ENCODE results near the gene EIF6. TPM values are rescaled to one million over a fixed set of nuclear protein-coding genes. Genes with fewer than 3 reads are reported as not detected.

The EIF6 gene
- total and polyA plus RNA-seq, 2 experiments from 2014 or later = 149 to 215 TPM

DNA sequence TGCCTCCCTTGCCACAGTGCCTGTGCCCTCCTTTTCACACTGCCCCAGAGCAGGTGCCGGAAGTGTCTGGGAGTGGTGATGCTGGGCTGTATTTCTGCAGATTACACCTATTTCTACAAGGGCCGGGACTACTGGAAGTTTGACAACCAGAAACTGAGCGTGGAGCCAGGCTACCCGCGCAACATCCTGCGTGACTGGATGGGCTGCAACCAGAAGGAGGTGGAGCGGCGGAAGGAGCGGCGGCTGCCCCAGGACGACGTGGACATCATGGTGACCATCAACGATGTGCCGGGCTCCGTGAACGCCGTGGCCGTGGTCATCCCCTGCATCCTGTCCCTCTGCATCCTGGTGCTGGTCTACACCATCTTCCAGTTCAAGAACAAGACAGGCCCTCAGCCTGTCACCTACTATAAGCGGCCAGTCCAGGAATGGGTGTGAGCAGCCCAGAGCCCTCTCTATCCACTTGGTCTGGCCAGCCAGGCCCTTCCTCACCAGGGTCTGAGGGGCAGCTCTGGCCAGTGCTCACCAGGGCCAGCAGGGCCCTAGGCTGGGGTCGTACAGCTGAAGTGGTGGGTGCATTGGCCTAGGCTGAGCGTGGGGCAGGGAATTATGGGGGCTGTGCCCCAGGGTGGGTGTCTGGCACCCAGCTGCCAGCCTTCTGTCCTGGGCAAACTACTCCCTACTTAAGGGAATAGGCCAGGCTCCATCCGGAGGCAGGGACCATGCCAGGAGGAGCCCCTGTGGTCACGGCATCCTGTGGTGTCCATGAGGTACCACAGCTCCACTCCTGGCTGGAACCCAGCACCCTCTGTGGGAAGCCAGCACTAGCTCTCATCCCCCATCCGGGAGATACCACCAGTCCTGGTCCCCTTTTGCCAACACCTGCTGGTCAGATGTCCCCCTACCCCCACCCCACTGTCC is 10.1 kb downstream of the EIF6 start:
- 0 out of 2 replicates have a peak, but pooled peaks cover 7% of the 10 kb centered on the region for H3K79me2 ChIP-seq (replicated peaks; ENCODE audit: insufficient read depth)
- no peak overlapping the region for H2AFZ ChIP-seq
- H3K27ac Mint-ChIP-seq = no peak overlapping the region
- no peaks in the 10 kb centered on the region for H4K20me1 ChIP-seq (replicated peaks; ENCODE audit: insufficient read depth)
- no peaks in the 10 kb centered on the region for H3K9me2 ChIP-seq (ENCODE audit: insufficient read depth)
- no peaks in the 10 kb centered on the region; the same call in 2 of the 3 replicates for H3K9me3 Mint-ChIP-seq
- H3K4me1 Mint-ChIP-seq = peaks cover 24% of the 10 kb centered on the region
- H3K27me3 ChIP-seq (ENCODE audit: insufficient read depth) = no peaks in the 10 kb centered on the region
- H3K27ac ChIP-seq (ENCODE audit: low read depth) = no peak overlapping the region
- no peak overlapping the region for H3K4me2 ChIP-seq
- DNase-seq (ENCODE audit: low spot score) (no peak), ATAC-seq (no peak)
- peaks cover 41% of the 10 kb centered on the region for H3K27me3 Mint-ChIP-seq (ENCODE audit: insufficient read depth, low read depth, poor library complexity)
- peaks cover 14% of the 10 kb centered on the region for H3K36me3 Mint-ChIP-seq (ENCODE audit: low read depth)
- peaks cover 4% of the 10 kb centered on the region; the same call in 1 of the 2 replicates for H3K36me3 ChIP-seq (ENCODE audit: insufficient read depth)
- H3K4me1 ChIP-seq (ENCODE audit: insufficient read depth) = peaks cover 11% of the 10 kb centered on the region; the same call in 1 of the 2 replicates
- no peak overlapping the region for H3K4me3 Mint-ChIP-seq
- H3K4me3 ChIP-seq = no peak overlapping the region
- TF ChIP-seq, protein P1, sequence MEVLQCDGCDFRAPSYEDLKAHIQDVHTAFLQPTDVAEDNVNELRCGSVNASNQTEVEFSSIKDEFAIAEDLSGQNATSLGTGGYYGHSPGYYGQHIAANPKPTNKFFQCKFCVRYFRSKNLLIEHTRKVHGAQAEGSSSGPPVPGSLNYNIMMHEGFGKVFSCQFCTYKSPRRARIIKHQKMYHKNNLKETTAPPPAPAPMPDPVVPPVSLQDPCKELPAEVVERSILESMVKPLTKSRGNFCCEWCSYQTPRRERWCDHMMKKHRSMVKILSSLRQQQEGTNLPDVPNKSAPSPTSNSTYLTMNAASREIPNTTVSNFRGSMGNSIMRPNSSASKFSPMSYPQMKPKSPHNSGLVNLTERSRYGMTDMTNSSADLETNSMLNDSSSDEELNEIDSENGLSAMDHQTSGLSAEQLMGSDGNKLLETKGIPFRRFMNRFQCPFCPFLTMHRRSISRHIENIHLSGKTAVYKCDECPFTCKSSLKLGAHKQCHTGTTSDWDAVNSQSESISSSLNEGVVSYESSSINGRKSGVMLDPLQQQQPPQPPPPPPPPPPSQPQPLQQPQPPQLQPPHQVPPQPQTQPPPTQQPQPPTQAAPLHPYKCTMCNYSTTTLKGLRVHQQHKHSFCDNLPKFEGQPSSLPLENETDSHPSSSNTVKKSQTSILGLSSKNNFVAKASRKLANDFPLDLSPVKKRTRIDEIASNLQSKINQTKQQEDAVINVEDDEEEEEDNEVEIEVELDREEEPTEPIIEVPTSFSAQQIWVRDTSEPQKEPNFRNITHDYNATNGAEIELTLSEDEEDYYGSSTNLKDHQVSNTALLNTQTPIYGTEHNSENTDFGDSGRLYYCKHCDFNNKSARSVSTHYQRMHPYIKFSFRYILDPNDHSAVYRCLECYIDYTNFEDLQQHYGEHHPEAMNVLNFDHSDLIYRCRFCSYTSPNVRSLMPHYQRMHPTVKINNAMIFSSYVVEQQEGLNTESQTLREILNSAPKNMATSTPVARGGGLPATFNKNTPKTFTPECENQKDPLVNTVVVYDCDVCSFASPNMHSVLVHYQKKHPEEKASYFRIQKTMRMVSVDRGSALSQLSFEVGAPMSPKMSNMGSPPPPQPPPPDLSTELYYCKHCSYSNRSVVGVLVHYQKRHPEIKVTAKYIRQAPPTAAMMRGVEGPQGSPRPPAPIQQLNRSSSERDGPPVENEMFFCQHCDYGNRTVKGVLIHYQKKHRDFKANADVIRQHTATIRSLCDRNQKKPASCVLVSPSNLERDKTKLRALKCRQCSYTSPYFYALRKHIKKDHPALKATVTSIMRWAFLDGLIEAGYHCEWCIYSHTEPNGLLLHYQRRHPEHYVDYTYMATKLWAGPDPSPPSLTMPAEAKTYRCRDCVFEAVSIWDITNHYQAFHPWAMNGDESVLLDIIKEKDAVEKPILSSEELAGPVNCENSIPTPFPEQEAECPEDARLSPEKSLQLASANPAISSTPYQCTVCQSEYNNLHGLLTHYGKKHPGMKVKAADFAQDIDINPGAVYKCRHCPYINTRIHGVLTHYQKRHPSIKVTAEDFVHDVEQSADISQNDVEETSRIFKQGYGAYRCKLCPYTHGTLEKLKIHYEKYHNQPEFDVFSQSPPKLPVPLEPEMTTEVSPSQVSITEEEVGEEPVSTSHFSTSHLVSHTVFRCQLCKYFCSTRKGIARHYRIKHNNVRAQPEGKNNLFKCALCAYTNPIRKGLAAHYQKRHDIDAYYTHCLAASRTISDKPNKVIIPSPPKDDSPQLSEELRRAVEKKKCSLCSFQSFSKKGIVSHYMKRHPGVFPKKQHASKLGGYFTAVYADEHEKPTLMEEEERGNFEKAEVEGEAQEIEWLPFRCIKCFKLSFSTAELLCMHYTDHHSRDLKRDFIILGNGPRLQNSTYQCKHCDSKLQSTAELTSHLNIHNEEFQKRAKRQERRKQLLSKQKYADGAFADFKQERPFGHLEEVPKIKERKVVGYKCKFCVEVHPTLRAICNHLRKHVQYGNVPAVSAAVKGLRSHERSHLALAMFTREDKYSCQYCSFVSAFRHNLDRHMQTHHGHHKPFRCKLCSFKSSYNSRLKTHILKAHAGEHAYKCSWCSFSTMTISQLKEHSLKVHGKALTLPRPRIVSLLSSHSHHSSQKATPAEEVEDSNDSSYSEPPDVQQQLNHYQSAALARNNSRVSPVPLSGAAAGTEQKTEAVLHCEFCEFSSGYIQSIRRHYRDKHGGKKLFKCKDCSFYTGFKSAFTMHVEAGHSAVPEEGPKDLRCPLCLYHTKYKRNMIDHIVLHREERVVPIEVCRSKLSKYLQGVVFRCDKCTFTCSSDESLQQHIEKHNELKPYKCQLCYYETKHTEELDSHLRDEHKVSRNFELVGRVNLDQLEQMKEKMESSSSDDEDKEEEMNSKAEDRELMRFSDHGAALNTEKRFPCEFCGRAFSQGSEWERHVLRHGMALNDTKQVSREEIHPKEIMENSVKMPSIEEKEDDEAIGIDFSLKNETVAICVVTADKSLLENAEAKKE (CRISPR knock-in tag; IDR thresholded peaks at IDR 0.05) = no peak
- TF ChIP-seq EZH2phosphoT487 (IDR thresholded peaks at IDR 0.05; ENCODE audit: unreplicated experiment) = no peak
- TF ChIP-seq STAT1 (IDR thresholded peaks at IDR 0.05; ENCODE audit: unreplicated experiment) = no peak
- TF ChIP-seq, protein P2, sequence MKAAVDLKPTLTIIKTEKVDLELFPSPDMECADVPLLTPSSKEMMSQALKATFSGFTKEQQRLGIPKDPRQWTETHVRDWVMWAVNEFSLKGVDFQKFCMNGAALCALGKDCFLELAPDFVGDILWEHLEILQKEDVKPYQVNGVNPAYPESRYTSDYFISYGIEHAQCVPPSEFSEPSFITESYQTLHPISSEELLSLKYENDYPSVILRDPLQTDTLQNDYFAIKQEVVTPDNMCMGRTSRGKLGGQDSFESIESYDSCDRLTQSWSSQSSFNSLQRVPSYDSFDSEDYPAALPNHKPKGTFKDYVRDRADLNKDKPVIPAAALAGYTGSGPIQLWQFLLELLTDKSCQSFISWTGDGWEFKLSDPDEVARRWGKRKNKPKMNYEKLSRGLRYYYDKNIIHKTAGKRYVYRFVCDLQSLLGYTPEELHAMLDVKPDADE (IDR thresholded peaks at IDR 0.05) = no peak
- TF ChIP-seq, protein P3, sequence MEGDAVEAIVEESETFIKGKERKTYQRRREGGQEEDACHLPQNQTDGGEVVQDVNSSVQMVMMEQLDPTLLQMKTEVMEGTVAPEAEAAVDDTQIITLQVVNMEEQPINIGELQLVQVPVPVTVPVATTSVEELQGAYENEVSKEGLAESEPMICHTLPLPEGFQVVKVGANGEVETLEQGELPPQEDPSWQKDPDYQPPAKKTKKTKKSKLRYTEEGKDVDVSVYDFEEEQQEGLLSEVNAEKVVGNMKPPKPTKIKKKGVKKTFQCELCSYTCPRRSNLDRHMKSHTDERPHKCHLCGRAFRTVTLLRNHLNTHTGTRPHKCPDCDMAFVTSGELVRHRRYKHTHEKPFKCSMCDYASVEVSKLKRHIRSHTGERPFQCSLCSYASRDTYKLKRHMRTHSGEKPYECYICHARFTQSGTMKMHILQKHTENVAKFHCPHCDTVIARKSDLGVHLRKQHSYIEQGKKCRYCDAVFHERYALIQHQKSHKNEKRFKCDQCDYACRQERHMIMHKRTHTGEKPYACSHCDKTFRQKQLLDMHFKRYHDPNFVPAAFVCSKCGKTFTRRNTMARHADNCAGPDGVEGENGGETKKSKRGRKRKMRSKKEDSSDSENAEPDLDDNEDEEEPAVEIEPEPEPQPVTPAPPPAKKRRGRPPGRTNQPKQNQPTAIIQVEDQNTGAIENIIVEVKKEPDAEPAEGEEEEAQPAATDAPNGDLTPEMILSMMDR (conservative IDR thresholded peaks at IDR 0.05; ENCODE audit: low read depth in 2 of 2) = no peak
- TF ChIP-seq, protein P4, sequence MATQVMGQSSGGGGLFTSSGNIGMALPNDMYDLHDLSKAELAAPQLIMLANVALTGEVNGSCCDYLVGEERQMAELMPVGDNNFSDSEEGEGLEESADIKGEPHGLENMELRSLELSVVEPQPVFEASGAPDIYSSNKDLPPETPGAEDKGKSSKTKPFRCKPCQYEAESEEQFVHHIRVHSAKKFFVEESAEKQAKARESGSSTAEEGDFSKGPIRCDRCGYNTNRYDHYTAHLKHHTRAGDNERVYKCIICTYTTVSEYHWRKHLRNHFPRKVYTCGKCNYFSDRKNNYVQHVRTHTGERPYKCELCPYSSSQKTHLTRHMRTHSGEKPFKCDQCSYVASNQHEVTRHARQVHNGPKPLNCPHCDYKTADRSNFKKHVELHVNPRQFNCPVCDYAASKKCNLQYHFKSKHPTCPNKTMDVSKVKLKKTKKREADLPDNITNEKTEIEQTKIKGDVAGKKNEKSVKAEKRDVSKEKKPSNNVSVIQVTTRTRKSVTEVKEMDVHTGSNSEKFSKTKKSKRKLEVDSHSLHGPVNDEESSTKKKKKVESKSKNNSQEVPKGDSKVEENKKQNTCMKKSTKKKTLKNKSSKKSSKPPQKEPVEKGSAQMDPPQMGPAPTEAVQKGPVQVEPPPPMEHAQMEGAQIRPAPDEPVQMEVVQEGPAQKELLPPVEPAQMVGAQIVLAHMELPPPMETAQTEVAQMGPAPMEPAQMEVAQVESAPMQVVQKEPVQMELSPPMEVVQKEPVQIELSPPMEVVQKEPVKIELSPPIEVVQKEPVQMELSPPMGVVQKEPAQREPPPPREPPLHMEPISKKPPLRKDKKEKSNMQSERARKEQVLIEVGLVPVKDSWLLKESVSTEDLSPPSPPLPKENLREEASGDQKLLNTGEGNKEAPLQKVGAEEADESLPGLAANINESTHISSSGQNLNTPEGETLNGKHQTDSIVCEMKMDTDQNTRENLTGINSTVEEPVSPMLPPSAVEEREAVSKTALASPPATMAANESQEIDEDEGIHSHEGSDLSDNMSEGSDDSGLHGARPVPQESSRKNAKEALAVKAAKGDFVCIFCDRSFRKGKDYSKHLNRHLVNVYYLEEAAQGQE (IDR thresholded peaks at IDR 0.05; ENCODE audit: unreplicated experiment) = no peak
- TF ChIP-seq NANOG (IDR thresholded peaks at IDR 0.05; ENCODE audit: borderline replicate concordance) = no peak
- no peak for TF ChIP-seq JUNB (IDR thresholded peaks at IDR 0.05; ENCODE audit: unreplicated experiment)
- TF ChIP-seq ZNF331 (CRISPR knock-in tag; IDR thresholded peaks at IDR 0.05; ENCODE audit: low read depth) = no peak
- no peak for TF ChIP-seq CREB1 (CRISPR knock-in tag; IDR thresholded peaks at IDR 0.05; ENCODE audit: low read depth)
- TF ChIP-seq EZH2 (IDR thresholded peaks at IDR 0.05; ENCODE audit: low read depth, unreplicated experiment) = no peak
- TF ChIP-seq ZNF114 (CRISPR knock-in tag; IDR thresholded peaks at IDR 0.05) = no peak
- TF ChIP-seq POLR2AphosphoS5 (IDR thresholded peaks at IDR 0.05; ENCODE audit: low read depth) = no peak
- peaks cover 21% of the 10 kb centered on the region for H3F3A ChIP-seq (replicated peaks; ENCODE audit: low read depth)
